GM23248 (cell line): ENCODE results near the gene FABP7.

Experiments used
- EZH2 ChIP-seq: fragments of 200-600 bp; sonication (generic); IDR thresholded peaks from 2 replicates; pipeline ENCODE4 v1.6.1; 2018; ENCODE audit warnings: antibody characterized with exemption, mild to moderate bottlenecking; ENCODE audit not compliant: insufficient read depth, poor library complexity, severe bottlenecking
- EZH2phosphoT487 ChIP-seq: fragments of 200-600 bp; sonication (generic); IDR thresholded peaks from 2 replicates; pipeline ENCODE4 v1.6.1; 2018; ENCODE audit warnings: antibody characterized with exemption, moderate library complexity, mild to moderate bottlenecking, low read depth; ENCODE audit not compliant: insufficient read depth

- TF ChIP-seq EZH2 (no peak), EZH2phosphoT487 (no peak)
These were observed 32.8 kb upstream of the FABP7 start for GRCh38 chr6:122746688-122747087.
